Activated naive CD8-positive, alpha-beta T cell treated with anti-CD3 and anti-CD28 coated beads, Interleukin-2, amount 50 U/mL, for 16 hours (primary cell): ENCODE measurements around the gene NDUFAF3.

Experiments used
- DNase-seq: peaks from one replicate; pipeline ENCODE4 v3.0.0-alpha.2; 2020; ENCODE audit warnings: low read depth, low spot score

The NDUFAF3 gene

GRCh38 chr3:49017971-49018706, 3.8 kb upstream of the NDUFAF3 start, which contains the start of gene DALRD3:
DALRD3 (minus strand) TSS chr3:49018580; CDS start chr3:49018564, 16 bp downstream.
- no peak for DNase-seq

GRCh38 chr3:49018707-49019006, 3.3 kb upstream of the NDUFAF3 start:
- DNase-seq = no peak

GRCh38 chr3:49019941-49020329, 2.0 kb upstream of the NDUFAF3 start:
- no peak for DNase-seq

- DNase-seq = no peak
Measured at GRCh38 chr3:49020330-49021212, 1.4 kb upstream of the NDUFAF3 start.

GRCh38 chr3:49021213-49021812, 608 bp upstream of the NDUFAF3 start:
- DNase-seq = peak; percentile 98

- no peak for DNase-seq
Measured at GRCh38 chr3:49022688-49023171, 809 bp downstream of the NDUFAF3 start.

GRCh38 chr3:49023775-49024174, 1.9 kb downstream of the NDUFAF3 start:
- no peak for DNase-seq

- no peak for DNase-seq
Measured at GRCh38 chr3:49024449-49024848, 2.5 kb downstream of the NDUFAF3 start.

GRCh38 chr3:49025005-49025792, 3.3 kb downstream of the NDUFAF3 start:
- DNase-seq = no peak

GRCh38 chr3:49025793-49026520, 4.0 kb downstream of the NDUFAF3 start:
- no peak for DNase-seq

- no peak for DNase-seq
Measured at GRCh38 chr3:49026536-49026935, 4.6 kb downstream of the NDUFAF3 start.

GRCh38 chr3:49027634-49028033, 5.7 kb downstream of the NDUFAF3 start:
- no peak for DNase-seq

- no peak for DNase-seq
Measured at GRCh38 chr3:49028298-49028672, 6.4 kb downstream of the NDUFAF3 start.

- peak; percentile 84 for DNase-seq
Measured at GRCh38 chr3:49028673-49029562, 7.0 kb downstream of the NDUFAF3 start, which contains the start of gene IMPDH2. IMPDH2 (minus strand) TSS chr3:49029398; CDS start chr3:49029350, 48 bp downstream.

- no peak for DNase-seq
Measured at GRCh38 chr3:49029563-49029884, 7.6 kb downstream of the NDUFAF3 start.

- DNase-seq = no peak
Measured at GRCh38 chr3:49030321-49030720, 8.4 kb downstream of the NDUFAF3 start.

GRCh38 chr3:49032646-49033304, 10.9 kb downstream of the NDUFAF3 start:
- no peak for DNase-seq

- no peak for DNase-seq
Measured at GRCh38 chr3:49034650-49035049, 12.7 kb downstream of the NDUFAF3 start.

- DNase-seq = no peak
Measured at GRCh38 chr3:49035281-49035680, 13.4 kb downstream of the NDUFAF3 start.
